ENCODE data around the gene LRP1-AS. TPM values are rescaled to one million over a fixed set of nuclear protein-coding genes. Genes with fewer than 3 reads are reported as not detected.

The LRP1-AS gene
- total RNA-seq, 1 experiment from 2014 or later, result not detected

DNA sequence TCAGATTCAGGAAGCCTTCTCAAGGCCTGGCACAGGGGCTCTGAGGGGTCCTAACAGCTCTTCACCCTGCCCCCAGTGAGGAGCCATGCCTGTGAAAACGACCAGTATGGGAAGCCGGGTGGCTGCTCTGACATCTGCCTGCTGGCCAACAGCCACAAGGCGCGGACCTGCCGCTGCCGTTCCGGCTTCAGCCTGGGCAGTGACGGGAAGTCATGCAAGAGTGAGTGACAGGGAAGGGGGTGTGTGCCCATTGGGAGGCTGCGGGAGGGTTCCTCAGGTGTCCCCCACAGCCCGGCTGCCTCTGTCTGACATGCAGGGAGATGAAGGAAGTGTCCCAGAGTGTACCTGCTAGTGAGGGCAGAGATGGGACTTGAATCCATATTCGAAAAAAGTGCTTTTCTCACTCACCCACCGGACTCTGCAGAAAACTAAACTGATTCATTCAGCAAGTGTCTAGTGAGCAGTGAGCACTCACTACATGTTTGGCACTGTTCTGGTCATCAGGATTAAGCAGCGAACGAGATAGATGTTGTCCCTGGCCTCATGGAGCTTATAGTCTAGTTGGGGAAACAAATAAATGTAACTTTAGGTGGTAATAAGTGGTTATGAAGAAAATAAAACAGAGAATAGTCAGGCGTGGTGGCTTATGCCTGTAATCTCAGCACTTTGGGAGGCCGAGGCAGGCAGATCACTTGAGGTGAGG lies 9.4 kb upstream of the LRP1-AS start:
- DNase-seq (ENCODE audit: low spot score) (no peak), ATAC-seq (no peak)
- H3K4me1 Mint-ChIP-seq, result no peaks in the 10 kb centered on the region
- ChIA-PET POLR2A (no interaction called here), CTCF (interaction anchor here (1.0 to 1.3 kb wide), 2 partner anchors 19 to 26 kb away, joined by 3 to 5 read pairs; no protein-coding TSS in a partner anchor)
- H3K27ac Mint-ChIP-seq, result peak overlapping the region; percentile 28; the same call in 1 of the 2 replicates
- H3K27me3 Mint-ChIP-seq (ENCODE audit: low read depth), result no peaks in the 10 kb centered on the region
- peaks cover 67% of the 10 kb centered on the region for H3K36me3 Mint-ChIP-seq
- TF ChIP-seq ZNF219 (CRISPR knock-in tag; IDR thresholded peaks at IDR 0.05; ENCODE audit: borderline replicate concordance), result no peak
- no peak overlapping the region for H3K4me3 Mint-ChIP-seq
- no peaks in the 10 kb centered on the region for H3K9me3 Mint-ChIP-seq

- H3K36me3 Mint-ChIP-seq, result peaks cover 50% of the 10 kb centered on the region
- DNase-seq (ENCODE audit: low spot score) (no peak), ATAC-seq (no peak)
- ChIA-PET CTCF (interaction anchor here (1.7 kb wide), 1 partner anchor 21 kb away, joined by 7 read pairs; no protein-coding TSS in a partner anchor), POLR2A (no interaction called here)
- H3K27ac Mint-ChIP-seq, result no peak overlapping the region
- no peak overlapping the region for H3K4me3 Mint-ChIP-seq
- H3K4me1 Mint-ChIP-seq, result peaks cover 4% of the 10 kb centered on the region; the same call in 1 of the 2 replicates
- no peaks in the 10 kb centered on the region for H3K27me3 Mint-ChIP-seq (ENCODE audit: low read depth)
- H3K9me3 Mint-ChIP-seq, result no peaks in the 10 kb centered on the region
- TF ChIP-seq, protein P1, sequence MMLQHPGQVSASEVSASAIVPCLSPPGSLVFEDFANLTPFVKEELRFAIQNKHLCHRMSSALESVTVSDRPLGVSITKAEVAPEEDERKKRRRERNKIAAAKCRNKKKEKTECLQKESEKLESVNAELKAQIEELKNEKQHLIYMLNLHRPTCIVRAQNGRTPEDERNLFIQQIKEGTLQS (CRISPR knock-in tag; conservative IDR thresholded peaks at IDR 0.05), result no peak
- TF ChIP-seq CREM (CRISPR knock-in tag; IDR thresholded peaks at IDR 0.05) (no peak), FOXJ3 (CRISPR knock-in tag; IDR thresholded peaks at IDR 0.05; ENCODE audit: borderline replicate concordance) (no peak), CTCF (IDR thresholded peaks at IDR 0.05) (no peak), MXD4 (CRISPR knock-in tag; IDR thresholded peaks at IDR 0.05; ENCODE audit: borderline replicate concordance) (no peak), NR2C2 (CRISPR knock-in tag; IDR thresholded peaks at IDR 0.05) (no peak), ZNF671 (CRISPR knock-in tag; IDR thresholded peaks at IDR 0.05) (no peak)
These were observed 7.5 kb upstream of the LRP1-AS start for GRCh38 chr12:57154804-57155434.

DNA sequence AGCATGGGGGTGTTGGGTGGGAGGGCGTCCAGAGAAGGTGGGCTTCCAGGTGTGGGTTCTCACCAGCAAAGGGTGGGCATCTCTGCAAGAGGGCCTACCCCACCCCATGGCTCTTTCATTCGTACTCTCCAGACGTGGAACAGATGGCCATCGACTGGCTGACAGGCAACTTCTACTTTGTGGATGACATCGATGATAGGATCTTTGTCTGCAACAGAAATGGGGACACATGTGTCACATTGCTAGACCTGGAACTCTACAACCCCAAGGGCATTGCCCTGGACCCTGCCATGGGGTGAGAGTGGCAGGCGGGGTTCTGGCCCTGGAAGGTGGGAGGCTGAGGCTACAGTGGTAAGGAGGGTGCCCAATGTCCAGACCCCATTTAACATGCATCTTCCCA lies 6.7 kb upstream of the LRP1-AS start:
- CTCF ChIA-PET, result interaction anchor here (1.7 kb wide), 1 partner anchor 22 kb away, joined by 7 read pairs; no protein-coding TSS in a partner anchor
- H3K27me3 Mint-ChIP-seq (ENCODE audit: low read depth), result no peaks in the 10 kb centered on the region
- H3K27ac Mint-ChIP-seq, result no peak overlapping the region
- peaks cover 4% of the 10 kb centered on the region; the same call in 1 of the 2 replicates for H3K4me1 Mint-ChIP-seq
- H3K4me3 Mint-ChIP-seq, result no peak overlapping the region
- DNase-seq (ENCODE audit: low spot score) (no peak), ATAC-seq (no peak)
- TF ChIP-seq ZBTB21 (CRISPR knock-in tag; IDR thresholded peaks at IDR 0.05; ENCODE audit: borderline replicate concordance) (no peak), NFE2L1 (CRISPR knock-in tag; IDR thresholded peaks at IDR 0.05) (no peak), SMAD3 (CRISPR knock-in tag; IDR thresholded peaks at IDR 0.05; ENCODE audit: borderline replicate concordance) (no peak), AR (CRISPR knock-in tag; IDR thresholded peaks at IDR 0.05) (no peak), OVOL2 (CRISPR knock-in tag; IDR thresholded peaks at IDR 0.05; ENCODE audit: borderline replicate concordance) (no peak)
- TF ChIP-seq, protein P2, sequence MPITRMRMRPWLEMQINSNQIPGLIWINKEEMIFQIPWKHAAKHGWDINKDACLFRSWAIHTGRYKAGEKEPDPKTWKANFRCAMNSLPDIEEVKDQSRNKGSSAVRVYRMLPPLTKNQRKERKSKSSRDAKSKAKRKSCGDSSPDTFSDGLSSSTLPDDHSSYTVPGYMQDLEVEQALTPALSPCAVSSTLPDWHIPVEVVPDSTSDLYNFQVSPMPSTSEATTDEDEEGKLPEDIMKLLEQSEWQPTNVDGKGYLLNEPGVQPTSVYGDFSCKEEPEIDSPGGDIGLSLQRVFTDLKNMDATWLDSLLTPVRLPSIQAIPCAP (CRISPR knock-in tag; IDR thresholded peaks at IDR 0.05), result no peak
- POLR2A ChIA-PET, result interaction anchor here (0.6 kb wide), 1 partner anchor 31 kb away, joined by 3 read pairs; no protein-coding TSS in a partner anchor
- peaks cover 54% of the 10 kb centered on the region for H3K36me3 Mint-ChIP-seq
- H3K9me3 Mint-ChIP-seq, result no peaks in the 10 kb centered on the region

Data from WTC11 (cell line).